Stimulated activated naive CD4-positive, alpha-beta T cell (primary cell): ENCODE results near the gene S1PR2.
"Not testable (repeated sequence)": the region's sequence is repeated elsewhere in the genome, so short reads cannot be mapped to it uniquely, and the experiment has no call there.

Source experiments
- DNase-seq, 6 experiments: peaks; one replicate each; lab custom pipeline; 2025; lab: John Stamatoyannopoulos, UW

S1PR2 gene

GRCh38 chr19:10223488-10224213, 7.5 kb downstream of the S1PR2 start:
- no peak for DNase-seq

- DNase-seq = no peak
Observed at GRCh38 chr19:10222201-10222890, 8.8 kb downstream of the S1PR2 start.

DNA sequence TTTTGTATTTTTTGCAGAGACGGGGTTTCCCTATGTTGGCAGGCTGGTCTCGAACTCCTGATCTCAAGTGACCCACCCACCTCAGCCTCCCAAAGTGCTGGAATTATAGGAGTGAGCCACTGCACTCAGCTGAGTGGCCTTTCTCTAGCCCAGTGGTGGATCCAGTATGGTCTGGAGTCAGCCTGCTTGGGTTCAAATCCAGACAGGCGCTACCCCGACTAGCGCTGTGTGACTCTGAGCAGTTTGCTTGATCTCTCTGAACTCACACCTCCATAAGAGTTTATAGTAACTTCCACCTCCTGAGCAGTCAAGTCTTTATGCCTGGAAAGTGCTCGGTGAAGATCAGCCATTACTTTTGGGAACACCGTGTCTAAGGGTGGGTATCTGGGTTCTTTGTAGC, 10.4 kb downstream of the S1PR2 start:
- no peak for DNase-seq

DNA sequence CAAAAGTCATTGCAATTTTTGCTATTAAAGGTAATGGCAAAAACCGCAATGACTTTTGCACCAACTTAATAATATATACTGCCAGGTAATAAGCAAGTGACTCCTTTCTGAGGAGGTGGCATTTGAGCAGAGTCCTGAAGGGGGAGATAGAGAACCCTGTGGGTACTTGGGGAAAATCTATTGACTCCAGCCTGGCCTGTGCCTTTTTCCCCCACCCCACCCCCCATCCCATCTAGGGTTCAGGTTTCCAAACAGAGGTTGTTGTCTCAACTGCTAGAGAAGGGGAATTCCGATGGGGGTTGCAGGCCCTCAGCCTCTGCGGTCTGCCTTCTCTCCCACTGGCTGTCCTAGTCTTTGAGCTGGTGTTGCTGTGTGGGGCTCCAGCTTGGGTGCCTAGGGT, 11.5 kb downstream of the S1PR2 start:
- DNase-seq = peak in 2 of 6 experiments; percentile 20 to 21

GRCh38 chr19:10217085-10217484, 14.0 kb downstream of the S1PR2 start:
- no peak for DNase-seq

- no peak for DNase-seq
Observed at GRCh38 chr19:10214784-10215183, 16.3 kb downstream of the S1PR2 start.

DNA sequence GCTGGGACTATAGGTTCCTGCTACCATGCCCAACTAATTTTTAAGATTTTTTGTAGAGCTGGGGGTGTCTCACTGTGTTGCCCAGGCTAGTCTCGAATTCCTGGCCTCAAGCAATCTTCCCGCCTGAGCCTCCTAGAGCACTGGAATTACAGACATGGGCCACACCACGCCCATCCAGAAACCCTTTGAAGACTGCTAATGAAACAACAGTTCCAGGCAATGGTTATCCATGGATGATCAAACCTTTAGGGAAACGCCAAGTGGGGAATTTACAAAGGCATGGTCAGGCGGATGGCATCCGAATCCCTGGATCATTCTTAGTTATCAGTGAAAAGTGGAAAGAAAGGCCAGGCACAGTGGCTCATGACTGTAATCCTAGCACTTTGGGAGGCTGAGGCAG, 19.4 kb downstream of the S1PR2 start:
- no peak for DNase-seq

- DNase-seq = no peak
Observed at GRCh38 chr19:10211061-10211460, 20.1 kb downstream of the S1PR2 start.

DNA sequence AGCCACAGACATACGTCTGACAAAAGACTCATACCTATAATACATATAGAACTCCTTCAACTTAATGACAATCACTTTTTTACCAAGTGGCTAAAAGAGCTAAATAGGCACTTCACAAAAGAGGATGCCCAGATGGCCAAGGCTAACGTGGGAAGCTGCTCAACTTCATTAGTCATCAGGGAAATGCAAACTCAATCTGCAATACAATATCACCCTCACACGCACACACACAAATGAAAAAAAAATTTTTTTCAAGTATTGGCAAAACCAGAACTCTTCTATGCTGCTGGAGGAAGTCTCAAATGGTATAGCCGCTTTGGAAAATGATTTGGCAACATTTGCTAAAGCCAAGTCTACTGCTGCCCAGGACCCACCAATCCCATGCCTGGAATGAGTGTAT, 21.8 kb downstream of the S1PR2 start:
- no peak for DNase-seq

- no peak for DNase-seq
Observed at GRCh38 chr19:10207026-10207425, 24.1 kb downstream of the S1PR2 start.

DNA sequence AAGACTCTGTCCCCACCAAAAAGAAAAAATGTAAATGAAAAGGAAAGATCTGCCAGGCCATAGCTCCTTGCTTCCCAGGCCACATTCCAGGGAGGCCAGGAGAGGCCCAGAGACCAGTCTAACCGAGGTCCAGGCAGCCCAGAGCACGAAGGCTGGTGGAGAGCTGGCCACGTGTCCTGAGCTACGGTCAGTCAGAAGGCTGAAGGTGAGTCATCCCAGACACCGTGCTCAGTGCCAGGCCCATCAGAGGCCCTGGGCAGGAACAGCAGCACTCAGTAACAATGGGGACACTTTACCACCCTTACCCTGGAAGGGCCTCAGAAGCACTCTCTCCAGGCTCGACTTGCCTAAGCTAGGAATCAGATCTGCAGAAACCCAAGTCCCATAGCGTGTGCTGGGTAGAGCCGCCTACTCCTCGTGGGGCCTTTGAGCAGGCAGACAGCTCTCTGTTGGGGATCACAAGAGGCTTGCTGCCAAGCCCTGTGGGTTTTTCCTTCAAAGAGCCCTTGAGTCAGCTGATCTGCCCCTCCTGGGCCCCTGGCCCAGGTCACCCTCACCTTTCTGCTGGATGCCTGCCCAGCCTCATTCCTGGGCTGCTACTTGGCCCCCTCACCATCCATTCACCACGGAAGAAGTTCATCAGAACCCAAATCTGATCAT, 24.8 kb downstream of the S1PR2 start:
- DNase-seq = no peak

GRCh38 chr19:10205636-10206035, 25.5 kb downstream of the S1PR2 start:
- DNase-seq = no peak

DNA sequence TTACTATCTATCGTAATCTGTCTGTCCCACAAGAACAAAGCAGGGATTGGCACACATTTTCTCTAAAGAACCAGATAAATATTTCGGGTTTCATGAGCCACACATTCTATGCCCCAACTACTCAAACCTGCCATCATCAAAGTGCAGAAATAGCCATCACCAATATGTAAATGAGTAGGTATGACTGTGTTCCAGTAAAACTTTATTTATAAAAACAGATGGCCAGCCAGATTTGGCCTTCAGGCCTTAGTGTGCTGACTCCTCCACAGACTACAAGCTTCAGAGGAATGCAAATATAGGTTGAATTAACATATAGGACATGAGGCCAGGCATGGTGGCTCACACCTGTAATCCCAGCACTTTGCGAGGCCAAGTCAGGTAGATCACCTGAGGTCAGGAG, 27.4 kb downstream of the S1PR2 start:
- DNase-seq = no peak

DNA sequence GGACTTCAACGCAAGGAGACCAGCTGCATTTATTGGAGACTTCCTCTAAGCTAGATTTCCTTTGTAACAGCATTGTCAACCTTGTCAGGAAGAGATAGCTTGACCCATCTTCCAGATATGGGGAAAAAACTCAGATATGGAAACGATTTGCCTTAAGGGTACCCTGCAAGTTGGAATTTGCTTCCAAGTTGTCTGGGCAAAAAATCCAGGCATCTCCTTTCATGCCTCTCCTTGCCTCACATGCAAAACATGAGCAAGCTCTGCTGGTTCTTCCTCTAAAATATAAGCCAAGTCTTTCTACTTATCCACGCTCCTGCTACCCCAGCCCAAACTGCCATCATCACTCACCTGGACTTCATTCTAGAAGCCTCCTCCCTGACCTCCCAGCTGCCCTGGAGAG, 30.0 kb downstream of the S1PR2 start:
- no peak for DNase-seq

GRCh38 chr19:10200101-10200500, 31.0 kb downstream of the S1PR2 start:
- DNase-seq = not testable (repeated sequence)

DNA sequence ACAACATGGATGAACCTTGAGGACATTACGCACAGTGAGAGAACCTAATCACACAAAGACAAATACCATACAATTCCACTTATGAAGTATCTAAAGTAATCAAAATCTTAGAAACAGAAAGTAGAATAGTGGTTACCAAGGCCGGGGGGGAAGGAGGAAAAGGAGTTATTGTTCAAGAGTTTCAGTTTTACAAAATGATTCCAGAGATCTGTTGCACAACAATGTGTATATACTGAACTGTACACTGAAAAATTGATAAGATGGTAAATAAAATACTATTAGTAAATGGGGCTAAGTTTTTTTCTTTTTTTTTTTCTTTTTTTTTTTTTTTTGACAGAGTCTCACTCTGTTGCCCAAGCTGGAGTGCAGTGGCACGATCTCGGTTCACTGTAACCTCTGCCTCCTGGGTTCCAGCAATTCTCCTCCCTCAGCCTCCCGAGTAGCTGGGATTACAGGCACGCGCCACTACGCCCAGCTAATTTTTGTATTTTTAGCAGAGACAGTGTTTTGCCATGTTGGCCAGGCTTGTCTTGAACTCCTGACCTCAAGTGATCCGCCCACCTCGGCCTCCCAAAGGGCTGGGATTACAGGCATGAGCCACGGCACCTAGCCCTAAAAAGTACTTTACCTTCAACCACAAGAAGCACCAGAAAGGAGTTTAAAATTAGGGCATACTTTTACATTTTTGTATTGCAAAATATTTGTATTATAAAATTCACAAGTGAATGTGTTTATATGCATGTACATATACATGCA, 32.1 kb downstream of the S1PR2 start:
- DNase-seq = peak in 1 of 6 experiments; percentile 13

- DNase-seq = no peak
Observed at GRCh38 chr19:10195199-10195519, 36.0 kb downstream of the S1PR2 start.

- DNase-seq = peak; percentile 87 to 98 (median 92)
Observed at GRCh38 chr19:10194500-10195198, 36.5 kb downstream of the S1PR2 start, which contains the start of gene DNMT1. Gene DNMT1 (minus strand): TSS chr19:10194953. CDS start chr19:10194899, 54 bp downstream.

- DNase-seq = peak in 2 of 6 experiments; percentile 18 to 56
Observed at GRCh38 chr19:10193790-10194499, 37.2 kb downstream of the S1PR2 start.

DNA sequence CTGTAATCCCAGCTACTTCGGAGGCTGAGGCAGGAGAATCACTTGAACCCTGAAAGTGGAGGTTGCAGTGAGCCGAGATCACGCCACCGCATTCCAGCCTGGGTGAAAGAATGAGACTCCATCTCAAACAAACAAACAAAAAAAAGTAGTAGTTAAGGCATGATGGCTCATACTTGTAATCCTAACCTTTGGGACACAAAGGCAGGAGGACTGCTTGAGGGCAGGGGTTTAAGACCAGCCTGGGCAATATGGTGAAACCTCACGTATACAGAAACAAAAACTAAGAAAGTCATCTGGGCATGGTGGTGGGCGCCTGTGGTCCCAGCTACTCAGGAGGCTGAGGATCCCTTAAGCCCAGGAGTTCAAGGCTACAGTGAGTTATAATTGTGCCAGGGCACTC, 38.2 kb downstream of the S1PR2 start:
- DNase-seq = no peak

GRCh38 chr19:10191347-10191746, 39.8 kb downstream of the S1PR2 start:
- DNase-seq = no peak
